LNCAP (cell line): ENCODE results near the gene BCL2L15.

ENCODE experiments used
- TF ChIP-seq, protein P1 (sequence below): fragments of 450-650 bp; IDR thresholded peaks from 2 replicates; pipeline ENCODE4 v1.5.1; 2017; ENCODE audit warnings: mild to moderate bottlenecking

BCL2L15 gene

DNA sequence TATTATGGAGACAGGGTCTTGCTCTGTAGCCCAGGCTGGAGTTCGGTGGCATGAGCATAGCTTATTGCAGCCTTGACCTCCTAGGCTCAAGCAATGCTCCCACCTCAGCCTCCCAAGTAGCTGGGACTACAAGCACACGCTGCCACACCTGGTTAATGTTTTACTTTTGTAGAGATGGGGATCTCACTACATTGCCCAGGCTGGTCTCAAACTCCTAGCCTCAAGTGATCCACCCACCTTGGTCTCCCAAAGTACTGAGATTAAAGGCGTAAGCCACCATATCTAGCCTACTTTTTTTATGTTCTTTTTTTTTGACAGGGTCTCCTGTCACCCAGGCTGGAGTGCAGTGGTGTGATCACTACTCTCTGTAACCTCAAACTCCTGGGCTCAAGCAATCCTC is 5.9 kb upstream of the BCL2L15 start:
- TF ChIP-seq, protein P1, sequence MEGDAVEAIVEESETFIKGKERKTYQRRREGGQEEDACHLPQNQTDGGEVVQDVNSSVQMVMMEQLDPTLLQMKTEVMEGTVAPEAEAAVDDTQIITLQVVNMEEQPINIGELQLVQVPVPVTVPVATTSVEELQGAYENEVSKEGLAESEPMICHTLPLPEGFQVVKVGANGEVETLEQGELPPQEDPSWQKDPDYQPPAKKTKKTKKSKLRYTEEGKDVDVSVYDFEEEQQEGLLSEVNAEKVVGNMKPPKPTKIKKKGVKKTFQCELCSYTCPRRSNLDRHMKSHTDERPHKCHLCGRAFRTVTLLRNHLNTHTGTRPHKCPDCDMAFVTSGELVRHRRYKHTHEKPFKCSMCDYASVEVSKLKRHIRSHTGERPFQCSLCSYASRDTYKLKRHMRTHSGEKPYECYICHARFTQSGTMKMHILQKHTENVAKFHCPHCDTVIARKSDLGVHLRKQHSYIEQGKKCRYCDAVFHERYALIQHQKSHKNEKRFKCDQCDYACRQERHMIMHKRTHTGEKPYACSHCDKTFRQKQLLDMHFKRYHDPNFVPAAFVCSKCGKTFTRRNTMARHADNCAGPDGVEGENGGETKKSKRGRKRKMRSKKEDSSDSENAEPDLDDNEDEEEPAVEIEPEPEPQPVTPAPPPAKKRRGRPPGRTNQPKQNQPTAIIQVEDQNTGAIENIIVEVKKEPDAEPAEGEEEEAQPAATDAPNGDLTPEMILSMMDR = no peak

- TF ChIP-seq, protein P1 = no peak
Measured at GRCh38 chr1:113891631-113892220, 4.3 kb upstream of the BCL2L15 start.

DNA sequence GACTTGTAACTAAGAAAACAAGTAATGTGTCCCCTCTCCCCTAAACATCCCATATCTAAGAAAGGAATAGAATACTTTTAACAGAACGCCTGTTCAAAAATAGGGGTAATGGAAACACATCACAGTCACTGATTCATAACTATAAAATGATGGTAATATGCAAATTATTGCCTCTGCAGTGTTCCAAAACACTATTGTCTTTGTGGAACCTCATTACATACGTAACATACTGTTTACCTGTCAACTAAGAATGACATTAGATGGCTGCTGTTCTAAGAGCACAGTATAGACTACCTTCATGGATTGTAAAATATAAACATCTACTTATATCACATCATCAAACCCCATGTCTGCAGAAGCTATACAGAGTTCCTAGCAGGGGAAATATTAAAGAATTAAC is 3.4 kb upstream of the BCL2L15 start:
- TF ChIP-seq, protein P1 = no peak

GRCh38 chr1:113886417-113887401 is 672 bp downstream of the BCL2L15 start:
- TF ChIP-seq, protein P1 = no peak

GRCh38 chr1:113881661-113882060 is 5.7 kb downstream of the BCL2L15 start:
- TF ChIP-seq, protein P1 = no peak

- TF ChIP-seq, protein P1 = no peak
Measured at GRCh38 chr1:113879739-113880038, 7.7 kb downstream of the BCL2L15 start.

- TF ChIP-seq, protein P1 = no peak
Measured at GRCh38 chr1:113876176-113876575, 11.2 kb downstream of the BCL2L15 start.
